T47D (cell line): ENCODE data around the gene MATK.

Source experiments
- DNase-seq, 2 experiments: peaks; one replicate each; pipeline versions ENCODE4 v3.0.0 to v3.0.0-alpha.2; 2011 to 2012; ENCODE audit warnings: low read depth in 1 of 2, low spot score in 1 of 2
- JUND ChIP-seq: IDR thresholded peaks from 2 replicates; pipeline ENCODE4 v1.6.1; 2012; ENCODE audit warnings: low read depth
- in situ Hi-C: cut with HindIII; loops from 2 replicates; pipeline ENCODE4 v1.10.0; 2016; ENCODE audit warnings: low sequenced_read_pairs, low pct_unique_long_range_greater_than_20kb

MATK gene

DNA sequence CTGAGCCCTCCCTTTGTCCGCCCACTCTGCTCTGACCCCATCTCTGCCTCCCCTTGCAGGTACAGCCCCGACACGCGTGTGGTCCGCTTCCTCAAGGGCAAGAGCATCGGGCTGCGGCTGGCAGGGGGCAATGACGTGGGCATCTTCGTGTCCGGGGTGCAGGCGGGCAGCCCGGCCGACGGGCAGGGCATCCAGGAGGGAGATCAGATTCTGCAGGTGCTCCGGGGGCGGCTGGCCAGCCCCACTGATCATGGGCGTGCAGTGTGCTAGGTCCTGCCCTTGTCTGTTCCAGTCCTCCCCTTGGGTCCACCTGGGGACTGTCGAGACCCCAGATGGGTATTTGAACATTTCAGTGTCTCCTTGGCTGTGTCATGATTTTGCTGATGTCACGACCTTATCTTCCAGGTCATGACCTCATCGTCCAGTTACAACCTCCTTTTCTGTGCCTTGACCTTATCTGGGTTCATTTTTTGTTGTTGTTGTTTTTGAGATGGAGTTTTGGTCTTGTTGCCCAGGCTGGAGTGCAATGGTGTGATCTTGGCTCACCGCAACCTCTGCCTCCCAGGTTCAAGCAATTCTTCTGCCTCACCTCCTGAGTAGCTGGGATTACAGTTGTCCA lies 50.0 kb downstream of the MATK start:
- TF ChIP-seq JUND, result no peak
- DNase-seq, result no peak
- in situ Hi-C loops, result no loop called here

DNA sequence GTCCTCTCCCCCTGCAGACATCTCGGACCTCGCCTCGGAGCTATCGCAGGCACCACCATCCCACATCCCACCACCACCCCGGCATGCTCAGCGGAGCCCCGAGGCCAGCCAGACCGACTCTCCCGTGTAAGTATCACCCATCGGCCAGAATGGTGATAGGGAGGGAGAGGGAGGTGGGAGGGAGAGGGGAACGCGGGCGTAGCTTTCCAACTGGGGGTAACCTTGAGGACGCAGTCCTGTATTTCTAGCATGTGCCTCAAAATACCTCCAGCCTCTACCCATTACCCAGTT lies 51.9 kb downstream of the MATK start:
- TF ChIP-seq JUND, result no peak
- in situ Hi-C loops, result no loop called here
- DNase-seq, result no peak

DNA sequence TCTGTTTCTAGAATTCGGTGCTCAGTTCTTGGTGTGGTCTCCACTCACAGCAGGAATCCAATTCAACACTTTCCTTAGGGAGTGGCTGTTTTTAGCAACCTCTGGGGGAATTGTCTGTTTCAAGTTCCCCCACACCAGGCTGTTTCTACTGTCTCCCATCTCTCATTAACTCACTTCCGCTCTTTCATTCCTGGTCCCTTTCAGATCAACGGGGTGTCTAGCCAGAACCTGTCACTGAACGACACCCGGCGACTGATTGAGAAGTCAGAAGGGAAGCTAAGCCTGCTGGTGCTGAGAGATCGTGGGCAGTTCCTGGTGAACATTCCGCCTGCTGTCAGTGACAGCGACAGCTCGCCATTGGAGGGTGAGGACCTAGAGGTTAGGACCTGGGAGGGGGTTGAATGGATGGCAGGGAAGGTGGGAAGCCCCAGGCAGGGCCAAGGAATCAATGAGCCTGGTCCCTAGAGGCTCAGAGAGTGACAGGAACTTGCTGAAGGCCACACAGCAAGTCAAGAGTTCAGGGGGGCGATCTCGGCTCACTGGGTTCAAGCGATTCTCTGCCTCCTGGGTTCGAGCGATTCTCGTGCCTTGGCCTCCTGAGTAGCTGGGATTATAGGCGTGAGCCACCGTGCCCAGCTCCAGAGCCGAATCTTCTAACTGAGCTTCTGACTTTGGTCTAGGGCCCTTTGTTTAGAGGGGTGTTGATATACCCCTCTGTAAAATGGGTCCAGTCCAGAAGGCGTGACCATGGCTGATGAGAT lies 52.5 kb downstream of the MATK start:
- no peak for DNase-seq
- in situ Hi-C loops, result no loop called here
- TF ChIP-seq JUND, result no peak

DNA sequence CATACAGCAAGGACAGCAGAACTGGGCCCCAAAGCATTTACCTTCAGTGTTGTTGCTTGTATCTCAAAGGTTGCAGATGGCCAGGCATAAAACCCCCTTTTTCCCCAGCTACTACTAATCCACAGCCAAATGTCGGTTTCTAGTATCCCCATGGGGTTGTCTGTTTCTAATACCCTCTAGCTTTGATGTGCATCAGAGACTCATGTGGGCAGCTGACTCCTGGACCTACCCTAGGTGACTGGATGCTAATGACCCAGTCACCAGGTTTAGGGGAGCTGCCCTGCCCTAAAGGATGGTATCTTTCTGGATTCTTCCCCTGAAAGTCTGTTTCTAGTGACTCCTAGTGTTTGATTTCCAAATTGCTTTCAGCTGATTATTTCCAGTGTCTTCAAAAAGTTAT lies 54.1 kb downstream of the MATK start:
- no peak for TF ChIP-seq JUND
- in situ Hi-C loops, result no loop called here
- DNase-seq, result no peak

DNA sequence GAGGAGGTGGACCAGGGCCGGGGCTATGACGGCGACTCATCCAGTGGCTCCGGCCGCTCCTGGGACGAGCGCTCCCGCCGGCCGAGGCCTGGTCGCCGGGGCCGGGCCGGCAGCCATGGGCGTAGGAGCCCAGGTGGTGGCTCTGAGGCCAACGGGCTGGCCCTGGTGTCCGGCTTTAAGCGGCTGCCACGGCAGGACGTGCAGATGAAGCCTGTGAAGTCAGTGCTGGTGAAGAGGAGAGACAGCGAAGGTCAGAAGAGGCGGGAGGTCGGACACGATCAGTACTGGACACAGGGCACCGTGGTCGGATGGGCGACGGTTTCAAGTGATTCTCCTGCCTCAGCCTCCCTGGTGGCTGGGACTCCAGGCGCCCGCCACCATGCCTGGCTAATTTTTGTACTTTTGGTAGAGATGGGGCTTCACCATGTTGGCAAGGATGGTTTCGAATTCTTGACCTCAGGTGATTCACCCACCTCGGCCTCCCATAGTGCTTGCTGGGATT lies 55.7 kb downstream of the MATK start:
- no peak for DNase-seq
- TF ChIP-seq JUND, result no peak
- in situ Hi-C loops, result no loop called here
